Nephron progenitor cell (in vitro differentiated cells): ENCODE data around the gene HCK.
"Not testable (repeated sequence)": the region's sequence is repeated elsewhere in the genome, so short reads cannot be mapped to it uniquely, and the experiment has no call there.

Source experiments
- DNase-seq: peaks from one replicate; pipeline ENCODE4 v3.0.0; 2021
- H3K27ac Mint-ChIP-seq: 2 replicates; pipeline ENCODE4 v1.8.0; 2021; ENCODE audit warnings: mild to moderate bottlenecking, moderate library complexity, mixed read lengths
- H3K27me3 Mint-ChIP-seq: 2 replicates; pipeline ENCODE4 v1.8.0; 2021; ENCODE audit warnings: mild to moderate bottlenecking, low read depth, mixed read lengths; ENCODE audit not compliant: poor library complexity
- H3K36me3 Mint-ChIP-seq: 2 replicates; pipeline ENCODE4 v1.8.0; 2021; ENCODE audit warnings: low read depth, mixed read lengths
- H3K4me1 Mint-ChIP-seq: 2 replicates; pipeline ENCODE4 v1.8.0; 2021; ENCODE audit warnings: mixed read lengths
- H3K4me3 Mint-ChIP-seq: 2 replicates; pipeline ENCODE4 v1.8.0; 2021; ENCODE audit warnings: mild to moderate bottlenecking, moderate library complexity, mixed read lengths
- H3K9me3 Mint-ChIP-seq: 2 replicates; pipeline ENCODE4 v1.8.0; 2021; ENCODE audit warnings: mild to moderate bottlenecking, moderate library complexity, mixed read lengths
- TF ChIP-seq, protein P1 (sequence below): fragments of 200-600 bp; sonication (generic); IDR thresholded peaks from 2 replicates; pipeline ENCODE4 v1.5.0; 2021; ENCODE audit warnings: antibody characterized with exemption

The HCK gene

DNA sequence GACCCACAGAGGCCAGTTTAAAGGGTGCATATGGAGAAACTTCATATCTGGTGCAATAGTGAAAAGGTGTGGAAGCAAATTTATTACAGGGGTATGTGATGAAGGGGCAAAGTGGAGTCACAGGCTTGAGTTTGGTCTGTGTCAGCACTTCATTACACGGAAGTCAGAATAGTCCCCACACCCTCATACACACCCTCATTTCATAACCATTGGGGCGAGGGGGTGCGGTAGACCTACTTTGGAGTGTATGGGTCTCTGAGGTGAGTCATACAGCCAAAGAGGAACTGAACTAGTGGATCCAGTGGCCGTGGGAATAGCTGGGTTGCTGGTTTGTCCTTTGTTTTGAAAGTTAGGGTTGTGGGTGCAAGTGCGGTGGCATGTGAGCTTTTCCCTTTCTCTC, 60.8 kb downstream of the HCK start:
- Mint-ChIP-seq H3K27me3 (no peaks in the 10 kb centered on the region), H3K27ac (no peak overlapping the region), H3K4me3 (no peak overlapping the region), H3K9me3 (no peaks in the 10 kb centered on the region), H3K36me3 (peaks cover 18% of the 10 kb centered on the region), H3K4me1 (peaks cover 71% of the 10 kb centered on the region)
- DNase-seq: no peak
- TF ChIP-seq, protein P1, sequence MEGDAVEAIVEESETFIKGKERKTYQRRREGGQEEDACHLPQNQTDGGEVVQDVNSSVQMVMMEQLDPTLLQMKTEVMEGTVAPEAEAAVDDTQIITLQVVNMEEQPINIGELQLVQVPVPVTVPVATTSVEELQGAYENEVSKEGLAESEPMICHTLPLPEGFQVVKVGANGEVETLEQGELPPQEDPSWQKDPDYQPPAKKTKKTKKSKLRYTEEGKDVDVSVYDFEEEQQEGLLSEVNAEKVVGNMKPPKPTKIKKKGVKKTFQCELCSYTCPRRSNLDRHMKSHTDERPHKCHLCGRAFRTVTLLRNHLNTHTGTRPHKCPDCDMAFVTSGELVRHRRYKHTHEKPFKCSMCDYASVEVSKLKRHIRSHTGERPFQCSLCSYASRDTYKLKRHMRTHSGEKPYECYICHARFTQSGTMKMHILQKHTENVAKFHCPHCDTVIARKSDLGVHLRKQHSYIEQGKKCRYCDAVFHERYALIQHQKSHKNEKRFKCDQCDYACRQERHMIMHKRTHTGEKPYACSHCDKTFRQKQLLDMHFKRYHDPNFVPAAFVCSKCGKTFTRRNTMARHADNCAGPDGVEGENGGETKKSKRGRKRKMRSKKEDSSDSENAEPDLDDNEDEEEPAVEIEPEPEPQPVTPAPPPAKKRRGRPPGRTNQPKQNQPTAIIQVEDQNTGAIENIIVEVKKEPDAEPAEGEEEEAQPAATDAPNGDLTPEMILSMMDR: no peak

DNA sequence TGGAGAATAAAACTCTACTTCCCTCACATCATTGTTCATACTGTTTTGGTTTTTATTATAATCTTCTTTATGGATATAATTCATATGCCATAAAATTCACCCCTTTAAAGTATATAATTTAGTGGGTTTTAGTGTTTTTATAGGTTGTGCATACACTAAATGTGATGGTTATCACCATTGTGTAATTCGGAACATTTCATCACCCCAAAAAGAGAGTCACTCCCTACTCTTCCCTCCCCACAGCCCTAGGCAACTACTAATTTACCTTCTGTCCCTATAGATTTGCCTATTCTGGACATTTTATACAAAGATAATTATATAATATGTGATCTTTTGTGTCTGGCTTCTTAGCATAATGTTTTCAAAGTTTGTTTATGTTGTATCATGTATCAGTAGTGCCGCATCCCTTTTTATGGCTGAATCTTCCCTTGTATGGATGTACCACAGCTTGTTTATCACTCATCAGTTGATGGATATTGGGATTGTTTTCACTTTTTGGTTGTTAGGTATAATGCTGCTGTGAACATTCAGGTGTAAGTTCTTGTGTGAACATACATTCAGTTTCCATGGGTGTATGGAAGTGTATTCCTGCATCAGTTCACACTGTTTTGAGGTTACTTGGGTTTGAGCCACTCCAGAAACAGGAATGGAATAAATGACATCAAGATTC, 61.7 kb downstream of the HCK start:
- no peaks in the 10 kb centered on the region for H3K9me3 Mint-ChIP-seq
- no peak overlapping the region for H3K27ac Mint-ChIP-seq
- H3K4me1 Mint-ChIP-seq: peaks cover 71% of the 10 kb centered on the region
- H3K27me3 Mint-ChIP-seq: no peaks in the 10 kb centered on the region
- peaks cover 18% of the 10 kb centered on the region for H3K36me3 Mint-ChIP-seq
- H3K4me3 Mint-ChIP-seq: no peak overlapping the region
- TF ChIP-seq, protein P1: no peak
- no peak for DNase-seq

DNA sequence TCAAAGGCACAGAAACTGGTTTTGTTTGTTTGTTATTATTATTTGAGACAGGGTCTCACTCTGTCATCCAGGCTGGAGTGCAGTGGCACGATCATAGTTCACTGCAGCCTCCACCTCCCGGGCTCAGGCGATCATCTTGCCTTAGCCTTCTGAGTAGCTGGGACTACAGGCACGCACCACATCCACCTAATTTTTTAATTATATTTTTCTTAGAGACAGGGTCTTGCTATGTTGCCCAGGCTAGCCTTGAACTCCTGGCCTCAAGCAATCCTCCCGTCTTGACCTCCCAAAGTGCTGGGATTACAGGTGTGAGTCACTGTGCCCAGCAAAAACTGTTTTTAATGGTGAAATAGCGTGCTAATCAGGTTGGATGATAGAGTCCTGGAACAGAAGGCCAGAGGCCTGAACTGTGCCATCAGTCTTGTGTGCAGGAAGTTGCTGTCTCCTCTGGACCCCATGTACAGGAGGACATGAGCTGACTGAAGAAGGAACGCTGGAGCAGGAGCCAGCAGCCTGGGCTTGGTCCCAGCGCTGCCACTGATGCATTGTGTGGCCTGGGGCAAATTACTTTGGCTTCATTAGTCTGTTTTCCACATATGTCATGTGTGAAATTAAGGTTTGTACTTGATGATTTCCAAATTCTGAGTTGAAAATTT, 62.4 kb downstream of the HCK start:
- H3K9me3 Mint-ChIP-seq: no peaks in the 10 kb centered on the region
- H3K27ac Mint-ChIP-seq: peak overlapping the region; percentile 68
- peaks cover 18% of the 10 kb centered on the region for H3K36me3 Mint-ChIP-seq
- H3K4me3 Mint-ChIP-seq: no peak overlapping the region
- TF ChIP-seq, protein P1: no peak
- peaks cover 71% of the 10 kb centered on the region for H3K4me1 Mint-ChIP-seq
- H3K27me3 Mint-ChIP-seq: no peaks in the 10 kb centered on the region
- no peak for DNase-seq

DNA sequence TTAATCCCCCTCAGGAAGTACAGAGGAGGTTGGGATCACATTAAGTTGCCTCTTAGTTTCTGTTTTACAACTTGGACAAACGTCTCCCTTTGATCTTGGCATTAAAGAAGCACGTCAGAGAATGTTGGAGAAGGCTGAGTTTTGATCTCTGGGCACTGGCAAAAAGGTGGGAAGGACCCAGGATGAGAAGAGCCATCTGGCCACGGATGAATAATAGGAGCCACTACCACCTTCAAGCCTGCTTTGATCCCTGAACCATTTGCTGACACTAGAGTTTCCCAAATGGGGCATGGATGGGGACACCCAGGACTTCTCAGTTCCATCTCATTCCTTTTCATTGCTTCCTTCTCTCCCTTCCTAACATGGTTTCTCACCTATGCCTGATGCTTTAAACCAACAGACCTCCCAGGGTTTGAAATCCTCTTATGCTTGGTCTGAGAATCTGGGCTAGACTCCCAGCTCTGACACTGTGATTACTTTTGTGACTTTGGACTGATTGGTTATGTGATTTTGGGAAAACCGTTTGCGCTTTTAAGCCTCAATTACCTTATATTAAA, 63.2 kb downstream of the HCK start:
- Mint-ChIP-seq H3K27me3 (no peaks in the 10 kb centered on the region), H3K4me1 (peaks cover 68% of the 10 kb centered on the region), H3K36me3 (peaks cover 27% of the 10 kb centered on the region), H3K9me3 (peaks cover under 1% of the 10 kb centered on the region), H3K4me3 (no peak overlapping the region), H3K27ac (peak overlapping the region; percentile 77)
- no peak for DNase-seq
- TF ChIP-seq, protein P1: no peak

DNA sequence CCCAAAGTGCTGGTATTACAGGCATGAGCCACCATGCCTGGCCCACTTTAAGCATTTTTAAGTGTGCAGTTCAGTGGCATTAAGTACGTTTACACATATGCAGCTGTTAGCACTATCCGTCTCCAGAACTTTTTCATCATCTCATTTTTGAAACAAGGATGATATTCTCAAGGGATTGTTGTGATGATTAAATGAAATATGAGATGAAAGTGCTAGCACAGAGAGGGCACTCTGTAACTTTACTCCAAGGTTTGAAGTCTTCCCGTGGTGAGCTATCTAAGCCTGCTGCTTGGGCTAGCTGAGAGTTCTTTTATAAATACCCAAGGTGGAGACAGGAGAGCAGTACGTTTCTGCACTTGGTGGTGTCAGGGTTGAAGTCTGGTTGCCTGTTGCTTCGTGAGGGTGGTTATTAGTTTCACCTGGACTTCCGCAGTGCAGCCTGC, 64.1 kb downstream of the HCK start:
- Mint-ChIP-seq H3K27me3 (no peaks in the 10 kb centered on the region), H3K9me3 (peaks cover 8% of the 10 kb centered on the region), H3K4me1 (peaks cover 60% of the 10 kb centered on the region), H3K36me3 (peaks cover 35% of the 10 kb centered on the region), H3K27ac (peak overlapping the region; percentile 88), H3K4me3 (peak overlapping the region; percentile 22)
- no peak for DNase-seq
- TF ChIP-seq, protein P1: no peak

DNA sequence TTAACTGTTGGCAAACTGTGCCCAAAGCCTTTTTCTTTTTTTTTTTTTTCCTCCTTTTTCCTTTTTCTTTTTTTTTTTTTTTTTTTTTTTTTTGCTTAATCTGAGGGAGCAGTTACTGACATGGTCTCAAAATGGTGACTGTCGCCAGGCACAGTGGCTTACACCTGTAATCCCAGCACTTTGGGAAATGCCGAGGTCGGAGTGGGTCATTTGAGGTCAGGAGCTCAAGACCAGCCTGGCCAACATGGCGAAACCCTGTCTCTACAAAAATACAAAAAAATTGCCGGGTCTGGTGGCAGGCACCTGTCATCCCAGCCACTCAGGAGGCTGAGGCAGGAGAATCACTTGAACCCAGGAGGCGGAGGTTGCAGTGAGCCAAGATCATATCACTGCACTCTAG, 64.8 kb downstream of the HCK start:
- not testable (repeated sequence) for H3K9me3 Mint-ChIP-seq, H3K4me3 Mint-ChIP-seq, H3K27me3 Mint-ChIP-seq, DNase-seq
- H3K36me3 Mint-ChIP-seq: peaks cover 29% of the 10 kb centered on the region
- peak overlapping the region; percentile 71 for H3K27ac Mint-ChIP-seq
- H3K4me1 Mint-ChIP-seq: peaks cover 53% of the 10 kb centered on the region

DNA sequence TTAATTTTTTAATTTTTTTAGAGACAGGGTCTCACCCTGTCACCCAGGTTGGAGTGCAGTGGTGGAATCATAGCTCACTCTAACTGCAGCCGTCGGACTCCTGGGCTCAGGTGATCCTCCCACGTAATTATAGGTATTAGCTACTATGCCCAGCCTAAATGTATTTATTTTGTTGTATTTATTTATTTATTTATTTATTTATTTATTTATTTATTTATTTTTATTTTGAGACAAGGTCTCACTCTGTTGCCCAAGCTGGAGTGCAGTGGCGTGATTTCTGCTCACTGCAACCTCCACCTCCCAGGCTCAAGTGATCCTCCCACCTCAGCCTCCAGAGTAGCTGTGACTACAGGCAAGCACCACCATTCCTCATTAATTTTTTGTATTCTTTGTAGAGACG, 66.4 kb downstream of the HCK start:
- H3K9me3 Mint-ChIP-seq: peaks cover 17% of the 10 kb centered on the region
- not testable (repeated sequence) for DNase-seq, H3K27me3 Mint-ChIP-seq, H3K4me3 Mint-ChIP-seq, H3K27ac Mint-ChIP-seq
- peaks cover 30% of the 10 kb centered on the region for H3K36me3 Mint-ChIP-seq
- peaks cover 41% of the 10 kb centered on the region for H3K4me1 Mint-ChIP-seq
